ENCODE results near the gene PTPRD.

GRCh38 chr9:10341057-10341456 is 271.7 kb downstream of the PTPRD start:
- TF ChIP-seq, protein P1, sequence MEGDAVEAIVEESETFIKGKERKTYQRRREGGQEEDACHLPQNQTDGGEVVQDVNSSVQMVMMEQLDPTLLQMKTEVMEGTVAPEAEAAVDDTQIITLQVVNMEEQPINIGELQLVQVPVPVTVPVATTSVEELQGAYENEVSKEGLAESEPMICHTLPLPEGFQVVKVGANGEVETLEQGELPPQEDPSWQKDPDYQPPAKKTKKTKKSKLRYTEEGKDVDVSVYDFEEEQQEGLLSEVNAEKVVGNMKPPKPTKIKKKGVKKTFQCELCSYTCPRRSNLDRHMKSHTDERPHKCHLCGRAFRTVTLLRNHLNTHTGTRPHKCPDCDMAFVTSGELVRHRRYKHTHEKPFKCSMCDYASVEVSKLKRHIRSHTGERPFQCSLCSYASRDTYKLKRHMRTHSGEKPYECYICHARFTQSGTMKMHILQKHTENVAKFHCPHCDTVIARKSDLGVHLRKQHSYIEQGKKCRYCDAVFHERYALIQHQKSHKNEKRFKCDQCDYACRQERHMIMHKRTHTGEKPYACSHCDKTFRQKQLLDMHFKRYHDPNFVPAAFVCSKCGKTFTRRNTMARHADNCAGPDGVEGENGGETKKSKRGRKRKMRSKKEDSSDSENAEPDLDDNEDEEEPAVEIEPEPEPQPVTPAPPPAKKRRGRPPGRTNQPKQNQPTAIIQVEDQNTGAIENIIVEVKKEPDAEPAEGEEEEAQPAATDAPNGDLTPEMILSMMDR (IDR thresholded peaks at IDR 0.05; ENCODE audit: insufficient read depth, low read length, poor library complexity, severe bottlenecking) = no peak
- no peak for TF ChIP-seq EZH2phosphoT487 (conservative IDR thresholded peaks at IDR 0.05; ENCODE audit: low read length)
